ENCODE data around the gene RNF168. TPM values are rescaled to one million over a fixed set of nuclear protein-coding genes. Genes with fewer than 3 reads are reported as not detected.

The RNF168 gene, protein sequence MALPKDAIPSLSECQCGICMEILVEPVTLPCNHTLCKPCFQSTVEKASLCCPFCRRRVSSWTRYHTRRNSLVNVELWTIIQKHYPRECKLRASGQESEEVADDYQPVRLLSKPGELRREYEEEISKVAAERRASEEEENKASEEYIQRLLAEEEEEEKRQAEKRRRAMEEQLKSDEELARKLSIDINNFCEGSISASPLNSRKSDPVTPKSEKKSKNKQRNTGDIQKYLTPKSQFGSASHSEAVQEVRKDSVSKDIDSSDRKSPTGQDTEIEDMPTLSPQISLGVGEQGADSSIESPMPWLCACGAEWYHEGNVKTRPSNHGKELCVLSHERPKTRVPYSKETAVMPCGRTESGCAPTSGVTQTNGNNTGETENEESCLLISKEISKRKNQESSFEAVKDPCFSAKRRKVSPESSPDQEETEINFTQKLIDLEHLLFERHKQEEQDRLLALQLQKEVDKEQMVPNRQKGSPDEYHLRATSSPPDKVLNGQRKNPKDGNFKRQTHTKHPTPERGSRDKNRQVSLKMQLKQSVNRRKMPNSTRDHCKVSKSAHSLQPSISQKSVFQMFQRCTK
- total RNA-seq (2021), result 57.0 to 66.1 TPM (median 57.7 TPM) in 3 replicates
- percentile 91 among the genes with signal in this experiment for Bru-seq, nascent RNA
- long read RNA-seq, experiment 1, full-length matches to known transcripts, result 5 of 39 reads
- long read RNA-seq, experiment 1, partial matches to known transcripts, result 0 of 39 reads
- long read RNA-seq, experiment 1, other reads (novel, unspliced or antisense), result 34 of 39 reads
- long read RNA-seq, experiment 2, full-length matches to known transcripts, result 1 of 47 reads
- long read RNA-seq, experiment 2, partial matches to known transcripts, result 2 of 47 reads
- long read RNA-seq, experiment 2, other reads (novel, unspliced or antisense), result 44 of 47 reads
- long read RNA-seq, experiment 3, full-length matches to known transcripts, result 3 of 21 reads
- long read RNA-seq, experiment 3, partial matches to known transcripts, result 3 of 21 reads
- long read RNA-seq, experiment 3, other reads (novel, unspliced or antisense), result 15 of 21 reads

- peak; percentile 93 for ATAC-seq
- Mint-ChIP-seq H3K9me3 (peaks cover 19% of the 10 kb centered on the region), H3K4me1 (peaks cover 21% of the 10 kb centered on the region), H3K36me3 (peaks cover 24% of the 10 kb centered on the region), H3K27me3 (ENCODE audit: low read depth) (no peaks in the 10 kb centered on the region), H3K27ac (peak within 1 kb of the TSS; percentile 99), H3K4me3 (peak within 1 kb of the TSS; percentile 100)
- CTCF ChIA-PET, result interaction anchor here (1.0 to 1.8 kb wide), 3 partner anchors 19 to 439 kb away, joined by 3 to 9 read pairs (median 3); partner anchors contain the start of gene NCBP2
- peak; percentile 95 for DNase-seq (ENCODE audit: low spot score)
- POLR2A ChIA-PET, result interaction anchor here (0.8 kb wide), 2 partner anchors 26 to 53 kb away, joined by 3 to 6 read pairs; no protein-coding TSS in a partner anchor
- no peak for TF ChIP-seq RELA (CRISPR knock-in tag; IDR thresholded peaks at IDR 0.05; ENCODE audit: borderline replicate concordance)
- TF ChIP-seq CREM (CRISPR knock-in tag; IDR thresholded peaks at IDR 0.05), result peak; percentile 84
- no peak for TF ChIP-seq GRHL2 (CRISPR knock-in tag; IDR thresholded peaks at IDR 0.05; ENCODE audit: insufficient replicate concordance, severe bottlenecking)
- no peak for TF ChIP-seq ZNF671 (CRISPR knock-in tag; IDR thresholded peaks at IDR 0.05)
- TF ChIP-seq ZBTB21 (CRISPR knock-in tag; IDR thresholded peaks at IDR 0.05; ENCODE audit: borderline replicate concordance), result no peak
- no peak for TF ChIP-seq SMAD4 (CRISPR knock-in tag; IDR thresholded peaks at IDR 0.05)
- peak; percentile 92 for TF ChIP-seq E2F5 (CRISPR knock-in tag; IDR thresholded peaks at IDR 0.05)
- TF ChIP-seq NR2C2 (CRISPR knock-in tag; IDR thresholded peaks at IDR 0.05), result no peak
- peak; percentile 55; the same call in 1 of the 2 replicates for TF ChIP-seq ARID4B (CRISPR knock-in tag; IDR thresholded peaks at IDR 0.05; ENCODE audit: borderline replicate concordance)
- TF ChIP-seq, protein P1, sequence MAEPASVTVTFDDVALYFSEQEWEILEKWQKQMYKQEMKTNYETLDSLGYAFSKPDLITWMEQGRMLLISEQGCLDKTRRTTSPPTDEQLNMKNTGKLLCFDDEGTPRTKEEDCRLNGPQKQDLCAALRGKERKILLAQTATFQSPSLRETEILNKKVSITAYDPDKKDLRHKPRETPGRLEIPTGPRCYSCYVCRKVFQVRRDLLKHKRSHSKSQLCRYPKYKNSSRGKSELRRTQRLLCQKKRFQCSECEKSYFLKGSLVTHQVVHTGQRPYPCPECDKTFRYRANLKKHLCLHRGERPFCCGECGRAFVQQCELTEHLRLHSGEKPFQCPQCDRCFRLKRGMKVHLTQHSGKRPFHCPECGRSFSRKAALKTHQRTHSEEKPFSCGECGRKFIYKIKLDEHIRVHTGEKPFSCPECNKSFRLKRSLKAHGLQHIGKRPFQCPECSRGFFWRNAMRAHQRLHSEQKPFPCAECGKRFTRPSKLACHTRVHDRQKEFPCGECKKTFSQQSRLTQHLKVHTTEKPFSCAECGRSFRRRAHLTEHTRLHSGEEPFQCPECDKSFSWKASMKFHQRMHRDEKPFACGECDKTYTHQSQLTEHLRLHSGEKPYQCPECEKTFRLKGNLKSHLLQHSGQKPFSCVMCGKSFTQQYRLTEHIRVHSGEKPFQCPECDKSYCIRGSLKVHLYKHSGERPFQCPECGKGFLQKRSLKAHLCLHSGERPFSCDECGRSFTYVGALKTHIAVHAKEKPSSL (CRISPR knock-in tag; conservative IDR thresholded peaks at IDR 0.05), result no peak
- TF ChIP-seq ATF3 (CRISPR knock-in tag; conservative IDR thresholded peaks at IDR 0.05), result no peak
- TF ChIP-seq, protein P2, sequence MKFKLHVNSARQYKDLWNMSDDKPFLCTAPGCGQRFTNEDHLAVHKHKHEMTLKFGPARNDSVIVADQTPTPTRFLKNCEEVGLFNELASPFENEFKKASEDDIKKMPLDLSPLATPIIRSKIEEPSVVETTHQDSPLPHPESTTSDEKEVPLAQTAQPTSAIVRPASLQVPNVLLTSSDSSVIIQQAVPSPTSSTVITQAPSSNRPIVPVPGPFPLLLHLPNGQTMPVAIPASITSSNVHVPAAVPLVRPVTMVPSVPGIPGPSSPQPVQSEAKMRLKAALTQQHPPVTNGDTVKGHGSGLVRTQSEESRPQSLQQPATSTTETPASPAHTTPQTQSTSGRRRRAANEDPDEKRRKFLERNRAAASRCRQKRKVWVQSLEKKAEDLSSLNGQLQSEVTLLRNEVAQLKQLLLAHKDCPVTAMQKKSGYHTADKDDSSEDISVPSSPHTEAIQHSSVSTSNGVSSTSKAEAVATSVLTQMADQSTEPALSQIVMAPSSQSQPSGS (CRISPR knock-in tag; IDR thresholded peaks at IDR 0.05; ENCODE audit: borderline replicate concordance, low read depth), result no peak
- TF ChIP-seq SMAD3 (CRISPR knock-in tag; IDR thresholded peaks at IDR 0.05; ENCODE audit: borderline replicate concordance), result peak; percentile 27; the same call in 1 of the 2 replicates
- peak; percentile 60; the same call in 1 of the 2 replicates for TF ChIP-seq ETV6 (CRISPR knock-in tag; IDR thresholded peaks at IDR 0.05)
- no peak for TF ChIP-seq HMGA2 (CRISPR knock-in tag; IDR thresholded peaks at IDR 0.05)
- no peak for TF ChIP-seq RORB (CRISPR knock-in tag; IDR thresholded peaks at IDR 0.05)
- TF ChIP-seq AR (CRISPR knock-in tag; IDR thresholded peaks at IDR 0.05), result no peak
- no peak for TF ChIP-seq NFATC4 (CRISPR knock-in tag; IDR thresholded peaks at IDR 0.05)
- peak; percentile 64; the same call in 1 of the 2 replicates for TF ChIP-seq FOXK1 (CRISPR knock-in tag; IDR thresholded peaks at IDR 0.05)
- TF ChIP-seq ZNF232 (CRISPR knock-in tag; IDR thresholded peaks at IDR 0.05), result no peak
Measured at GRCh38 chr3:196503196-196504076, at the start of gene RNF168. TSS of gene RNF168 (minus strand) at chr3:196503768. CDS start at chr3:196503173, 595 bp downstream.
